H1 (cell line): ENCODE measurements around the gene ZNFX1. TPM values are rescaled to one million over a fixed set of nuclear protein-coding genes. Genes with fewer than 3 reads are reported as not detected.

Experiments used
- GABPA ChIP-seq: IDR thresholded peaks from 2 replicates; pipeline ENCODE4 v1.6.1; 2011; ENCODE audit warnings: mild to moderate bottlenecking, low read length, moderate library complexity, borderline replicate concordance; ENCODE audit not compliant: insufficient read depth
- polyA plus RNA-seq, 7 experiments: library from polyadenylated mRNA; depleted of rRNA in 3 of 7; stranded (reverse) in 5 of 7; unstranded in 2 of 7; fragments of >200 nt in 5 of 7; fragments of 200-250 nt in 2 of 7; gene quantifications; 1 replicate in 5 of 7; 2 replicates in 1 of 7; 4 replicates in 1 of 7; pipeline versions ENCODE4 v1.2.1 to v1.2.3, GENCODE V29; 2011 to 2013; ENCODE audit warnings: missing spikeins in 2 of 7, mixed read lengths in 2 of 7
- total RNA-seq: library from RNA; stranded (reverse); fragmentation: NEBNext Ultra II Directional; extraction: Animal tissue kit (Norgen Biotek cat#: 25700); gene quantifications from 2 replicates; pipeline ENCODE4 v1.2.1, GENCODE V29; 2021

Gene ZNFX1
- total and polyA plus RNA-seq, 2 of the 8 experiments (the other 6 are each of a cell fraction or from before 2014, with no cell fraction given) = 3.1 to 11.3 TPM

DNA sequence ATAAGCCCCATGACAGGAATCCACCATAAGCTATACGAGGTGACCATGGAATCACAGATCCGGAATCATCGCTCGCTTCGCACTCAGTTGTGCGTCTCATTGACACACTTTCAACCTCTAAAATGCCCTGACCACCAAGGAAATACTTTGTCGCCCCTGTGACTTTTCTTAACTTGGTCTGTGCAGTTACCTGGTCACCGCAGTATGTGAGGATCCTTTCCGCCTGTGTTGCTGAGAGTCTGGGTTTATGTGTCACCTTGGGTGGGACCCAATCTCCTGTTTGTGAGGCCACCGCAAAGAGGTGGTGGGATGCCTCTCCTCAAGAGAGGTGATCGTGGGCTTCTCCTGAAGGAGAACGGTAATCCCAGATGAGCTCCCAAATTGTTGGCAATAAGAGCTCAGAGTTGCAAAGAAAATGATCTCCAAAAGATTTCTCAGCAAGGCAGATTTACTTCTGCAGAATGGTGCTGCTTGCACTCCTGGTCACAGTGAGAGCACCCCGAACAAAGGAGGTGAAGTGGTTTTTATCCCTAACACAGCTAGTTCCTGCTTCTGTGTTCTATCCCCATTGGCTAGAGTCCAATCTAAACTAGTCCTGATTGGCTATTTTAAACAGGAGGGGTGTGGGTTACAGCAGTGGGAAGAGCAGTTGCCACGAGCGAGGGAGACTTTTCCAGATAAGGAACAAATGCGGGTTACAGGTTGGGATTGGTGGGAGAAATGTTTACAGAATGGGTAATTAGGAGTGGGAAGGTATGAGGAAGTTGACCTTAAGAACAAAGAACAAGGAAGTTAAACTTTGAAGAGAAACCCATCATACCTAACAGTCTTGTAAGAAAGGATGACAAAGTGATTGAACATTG is 9.1 kb upstream of the ZNFX1 start (continued):
- TF ChIP-seq GABPA = no peak
